HCT116 (cell line): ENCODE data around the gene EMP1. TPM values are rescaled to one million over a fixed set of nuclear protein-coding genes. Genes with fewer than 3 reads are reported as not detected.

Experiments
- ATAC-seq: fragments of 200-7000 bp; cut with Tn5 transposase; 2 replicates; pipeline ENCODE4 v1.9.1; 2020; ENCODE audit warnings: mild to moderate bottlenecking, moderate library complexity
- BruUV-seq: library from RNA; stranded (reverse); fragments of 400-500 nt; replicated peaks from 2 replicates; lab custom pipeline; 2021; lab: Mats Ljungman, UMichigan
- CTCF ChIA-PET: fragments of 300-600 bp; sonication (Branson Sonifier 250); formaldehyde crosslinking; loops from one replicate; lab custom pipeline; 2021; ENCODE audit warnings: antibody characterized with exemption; lab: Charles Lee
- POLR2A ChIA-PET: fragments of 300-600, 350-600 bp; sonication (Branson Sonifier 250); formaldehyde crosslinking; loops from one replicate; lab custom pipeline; 2021; ENCODE audit warnings: antibody characterized with exemption; lab: Charles Lee
- RAD21 ChIA-PET, 2 experiments: fragments of 300-600 bp; sonication (Branson Sonifier 250); formaldehyde crosslinking; loops; one replicate each; lab custom pipeline; 2023; ENCODE audit warnings: low total read pairs in 2 of 2; ENCODE audit not compliant: uncharacterized antibody in 2 of 2, unreplicated experiment in 2 of 2, low non-redundant PET in 1 of 2; lab: Charles Lee
- DNase-seq: peaks from one replicate; pipeline ENCODE4 v3.0.0-alpha.2; 2010; ENCODE audit warnings: low read depth, low spot score
- H2AFZ ChIP-seq: fragments of 200-600 bp; shearing (Covaris generic), sonication (generic); 2 replicates; pipeline ENCODE4 v1.6.1; 2017; ENCODE audit warnings: low read depth, mixed run types, mixed read lengths, antibody characterized with exemption, low read length; ENCODE audit not compliant: poor library complexity, severe bottlenecking
- H3K27ac ChIP-seq: 2 replicates; pipeline ENCODE4 v1.5.1; 2012; ENCODE audit warnings: low read depth, low read length
- H3K27me3 ChIP-seq: fragments of 200-600 bp; sonication (generic); 2 replicates; pipeline ENCODE4 v1.6.1; 2016; ENCODE audit warnings: mixed run types, low read length, mixed read lengths; ENCODE audit not compliant: insufficient read depth
- H3K36me3 ChIP-seq, 2 experiments: fragments of 200-500 bp in 1 of 2; fragments of 200-600 bp in 1 of 2; sonication (Bioruptor generic) in 1 of 2; sonication (generic) in 1 of 2; 2 replicates each; pipeline versions ENCODE4 v1.5.1 to v1.6.1; 2014 to 2016; ENCODE audit warnings: low read length in 2 of 2, inconsistent platforms in 1 of 2, mixed read lengths in 1 of 2, mixed run types in 1 of 2; ENCODE audit not compliant: insufficient read depth in 2 of 2, control insufficient read depth in 1 of 2
- H3K4me1 ChIP-seq, 2 experiments: fragments of 200-600 bp in 1 of 2; sonication (generic) in 1 of 2; 2 replicates each; pipeline versions ENCODE4 v1.5.1 to v1.6.1; 2012 to 2017; ENCODE audit warnings: low read length in 2 of 2, inconsistent platforms in 1 of 2, mild to moderate bottlenecking in 1 of 2, mixed read lengths in 1 of 2, mixed run types in 1 of 2, moderate library complexity in 1 of 2; ENCODE audit not compliant: insufficient read depth in 2 of 2, control insufficient read depth in 1 of 2
- H3K4me2 ChIP-seq: fragments of 200-600 bp; sonication (generic); 2 replicates; pipeline ENCODE4 v1.6.1; 2017; ENCODE audit warnings: mixed run types, low read length, mixed read lengths
- H3K4me3 ChIP-seq, 2 experiments: fragments of 200-600 bp in 1 of 2; sonication (generic) in 1 of 2; replicated peaks in 1 of 2; 2 replicates each; pipeline ENCODE4 v1.5.1; 2011 to 2016; ENCODE audit warnings: low read length in 2 of 2, control low read depth in 1 of 2, low read depth in 1 of 2, mild to moderate bottlenecking in 1 of 2, mixed read lengths in 1 of 2, mixed run types in 1 of 2
- H3K79me2 ChIP-seq: fragments of 200-600 bp; sonication (generic); 2 replicates; pipeline ENCODE4 v1.6.1; 2017; ENCODE audit warnings: mild to moderate bottlenecking, mixed run types, low read length, moderate library complexity, mixed read lengths; ENCODE audit not compliant: insufficient read depth
- H3K9ac ChIP-seq: fragments of 200-600 bp; sonication (generic); 2 replicates; pipeline ENCODE4 v1.6.1; 2016; ENCODE audit warnings: low read length, mixed read lengths
- H3K9me2 ChIP-seq: fragments of 200-600 bp; sonication (generic), shearing (Covaris generic); 2 replicates; pipeline ENCODE4 v1.6.1; 2017; ENCODE audit warnings: mixed run types, mild to moderate bottlenecking, moderate library complexity; ENCODE audit not compliant: insufficient read depth
- H3K9me3 ChIP-seq, 2 experiments: fragments of 200-500 bp in 1 of 2; fragments of 200-600 bp in 1 of 2; sonication (Bioruptor generic) in 1 of 2; sonication (generic) in 1 of 2; 2 replicates each; pipeline ENCODE4 v1.6.1; 2014 to 2017; ENCODE audit warnings: low read length in 2 of 2, mixed read lengths in 2 of 2, inconsistent platforms in 1 of 2, low read depth in 1 of 2, mild to moderate bottlenecking in 1 of 2, mixed run types in 1 of 2, moderate library complexity in 1 of 2; ENCODE audit not compliant: control insufficient read depth in 1 of 2, insufficient read depth in 1 of 2
- H4K20me1 ChIP-seq: fragments of 200-600 bp; sonication (generic), shearing (Covaris generic); 2 replicates; pipeline ENCODE4 v1.6.1; 2017; ENCODE audit warnings: mixed run types, mild to moderate bottlenecking, moderate library complexity; ENCODE audit not compliant: insufficient read depth
- ATF3 ChIP-seq: IDR thresholded peaks from 2 replicates; pipeline ENCODE4 v1.6.1; 2012
- CBX3 ChIP-seq: IDR thresholded peaks from 2 replicates; pipeline ENCODE4 v1.6.1; 2012; ENCODE audit warnings: low read depth
- CEBPB ChIP-seq: IDR thresholded peaks from 2 replicates; pipeline ENCODE4 v1.6.1; 2012; ENCODE audit warnings: low read depth
- CTCF ChIP-seq, 3 experiments: fragments of 200-600 bp in 1 of 3; sonication (generic) in 1 of 3; IDR thresholded peaks in 2 of 3; conservative IDR thresholded peaks in 1 of 3; 2 replicates each; pipeline ENCODE4 v1.5.1; 2012 to 2017; ENCODE audit warnings: low read depth in 2 of 3, low read length in 2 of 3, antibody characterized with exemption in 1 of 3, borderline replicate concordance in 1 of 3, control low read depth in 1 of 3, mild to moderate bottlenecking in 1 of 3, mixed read lengths in 1 of 3, mixed run types in 1 of 3, moderate library complexity in 1 of 3; ENCODE audit not compliant: insufficient read depth in 1 of 3
- EGR1 ChIP-seq: IDR thresholded peaks from 2 replicates; pipeline ENCODE4 v1.6.1; 2012; ENCODE audit warnings: low read depth
- ELF1 ChIP-seq: IDR thresholded peaks from 2 replicates; pipeline ENCODE4 v1.6.1; 2012; ENCODE audit warnings: low read depth, borderline replicate concordance
- EZH2 ChIP-seq: fragments of 200-600 bp; sonication (generic); IDR thresholded peaks from 2 replicates; pipeline ENCODE4 v1.6.1; 2017; ENCODE audit warnings: antibody characterized with exemption, mixed run types
- EZH2phosphoT487 ChIP-seq: fragments of 200-600 bp; IDR thresholded peaks from 2 replicates; pipeline ENCODE4 v1.6.1; 2018; ENCODE audit warnings: antibody characterized with exemption, borderline replicate concordance
- FOSL1 ChIP-seq: IDR thresholded peaks from 2 replicates; pipeline ENCODE4 v1.6.1; 2012; ENCODE audit warnings: low read depth
- JUND ChIP-seq: IDR thresholded peaks from 2 replicates; pipeline ENCODE4 v1.6.1; 2012
- POLR2A ChIP-seq: IDR thresholded peaks from 2 replicates; pipeline ENCODE4 v1.7.0; 2011; ENCODE audit warnings: borderline replicate concordance; ENCODE audit not compliant: insufficient read depth, insufficient read length; ENCODE audit errors: extremely low read depth
- POLR2AphosphoS5 ChIP-seq: IDR thresholded peaks from 2 replicates; pipeline ENCODE4 v1.6.1; 2011; ENCODE audit warnings: mild to moderate bottlenecking, low read depth, low read length, moderate library complexity
- RAD21 ChIP-seq: IDR thresholded peaks from 2 replicates; pipeline ENCODE4 v1.6.1; 2012; ENCODE audit warnings: low read depth, mild to moderate bottlenecking
- REST ChIP-seq: IDR thresholded peaks from 2 replicates; pipeline ENCODE4 v1.6.1; 2012; ENCODE audit warnings: low read depth
- SP1 ChIP-seq: IDR thresholded peaks from 2 replicates; pipeline ENCODE4 v1.6.1; 2012; ENCODE audit warnings: low read depth
- SRF ChIP-seq: IDR thresholded peaks from 2 replicates; pipeline ENCODE4 v1.6.1; 2012; ENCODE audit warnings: low read depth
- ZNF274 ChIP-seq: fragments of 200-500 bp; sonication (Bioruptor generic); IDR thresholded peaks from 2 replicates; pipeline ENCODE4 v1.6.1; 2014; ENCODE audit warnings: mild to moderate bottlenecking, low read depth, low read length, inconsistent platforms
- intact Hi-C: fragments of 100-400 bp; cut with micrococcal nuclease; formaldehyde crosslinking; loops from 2 replicates; pipeline ENCODE4 v1.10.0; 2022
- total RNA-seq: library from RNA; stranded (reverse); gene quantifications from one replicate; pipeline ENCODE4 v1.2.1, GENCODE V29; 2021; ENCODE audit not compliant: unreplicated experiment
- TF ChIP-seq, protein P1 (sequence below): IDR thresholded peaks from 2 replicates; pipeline ENCODE4 v1.6.1; 2011; ENCODE audit warnings: mild to moderate bottlenecking, low read length, moderate library complexity; ENCODE audit not compliant: insufficient replicate concordance; ENCODE audit errors: extremely low read depth

EMP1 gene
- total RNA-seq, 1 experiment from 2014 or later = 110 TPM

DNA sequence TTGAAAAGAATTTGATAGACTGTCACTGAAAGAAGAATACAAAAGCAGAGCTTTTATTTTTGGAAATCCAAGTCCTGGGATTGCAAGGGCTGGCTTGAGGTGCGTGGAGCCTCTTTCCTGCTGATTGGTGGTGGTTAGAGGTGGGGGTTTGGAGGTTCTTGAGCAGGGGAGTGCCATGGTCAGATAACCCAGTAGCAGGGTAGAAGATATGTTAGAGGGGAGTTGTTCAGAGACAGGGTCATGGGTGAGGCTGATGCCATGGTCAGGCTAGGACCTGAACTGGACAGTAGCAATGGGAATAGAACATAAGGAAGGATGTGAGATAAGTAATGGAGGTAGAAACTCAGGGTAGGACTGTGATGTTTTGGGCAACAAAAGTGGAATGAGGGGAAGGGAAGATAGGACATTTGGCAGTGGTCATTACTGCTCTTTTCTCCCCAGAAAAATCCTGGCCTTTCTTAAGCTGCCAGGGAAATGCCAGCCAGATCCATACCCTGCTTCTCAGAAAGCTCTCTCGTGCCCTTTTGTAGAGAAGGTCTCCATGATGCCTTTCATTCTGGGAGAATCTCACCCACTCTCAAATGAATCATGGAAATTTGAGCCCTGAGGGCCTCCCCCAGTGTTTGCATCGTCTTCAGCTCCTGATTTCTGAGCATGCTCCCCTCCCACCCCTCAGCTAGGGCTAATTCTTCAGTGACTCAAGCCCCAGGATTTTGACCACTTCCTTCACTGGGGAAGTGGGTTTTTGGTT, 9.5 kb downstream of the EMP1 start:
- TSS peak; percentile 88 for BruUV-seq
- Histone ChIP-seq H2AFZ (no peak overlapping the region), H3K9ac (peak overlapping the region; percentile 73), H4K20me1 (no peaks in the 10 kb centered on the region), H3K9me2 (no peaks in the 10 kb centered on the region), H3K27ac (peak overlapping the region; percentile 82), H3K9me3 (no peaks in the 10 kb centered on the region), H3K4me2 (peak overlapping the region; percentile 68), H3K27me3 (no peaks in the 10 kb centered on the region), H3K4me3 (peak overlapping the region; percentile 5 to 40), H3K79me2 (peaks cover 99% of the 10 kb centered on the region), H3K4me1 (peaks cover 70 to 100% of the 10 kb centered on the region in 2 experiments), H3K36me3 (no peaks in the 10 kb centered on the region)
- ChIA-PET CTCF (interaction anchor here (0.9 to 2.6 kb wide), 3 partner anchors 103 to 126 kb away, joined by 3 to 13 read pairs (median 4); no protein-coding TSS in a partner anchor), RAD21 (interaction anchor here in 1 of 2 experiments (1.6 kb wide), 1 partner anchor 10 kb away, joined by 4 read pairs; the partner anchor contains the start of gene EMP1), POLR2A (interaction anchor here (0.6 to 1.0 kb wide), 2 partner anchors 10 to 315 kb away, joined by 3 to 4 read pairs; partner anchors contain the start of genes EMP1 and GPRC5A)
- intact Hi-C loops = loop anchor here (1.0 to 10.0 kb wide), 3 partner anchors 108 to 401 kb away; partner anchors contain the start of gene HEBP1
- peak; percentile 83 for DNase-seq
- ATAC-seq = peak; percentile 64
- no peak for TF ChIP-seq REST
- TF ChIP-seq ELF1 = no peak; the same call in 1 of the 2 replicates
- TF ChIP-seq, protein P1, sequence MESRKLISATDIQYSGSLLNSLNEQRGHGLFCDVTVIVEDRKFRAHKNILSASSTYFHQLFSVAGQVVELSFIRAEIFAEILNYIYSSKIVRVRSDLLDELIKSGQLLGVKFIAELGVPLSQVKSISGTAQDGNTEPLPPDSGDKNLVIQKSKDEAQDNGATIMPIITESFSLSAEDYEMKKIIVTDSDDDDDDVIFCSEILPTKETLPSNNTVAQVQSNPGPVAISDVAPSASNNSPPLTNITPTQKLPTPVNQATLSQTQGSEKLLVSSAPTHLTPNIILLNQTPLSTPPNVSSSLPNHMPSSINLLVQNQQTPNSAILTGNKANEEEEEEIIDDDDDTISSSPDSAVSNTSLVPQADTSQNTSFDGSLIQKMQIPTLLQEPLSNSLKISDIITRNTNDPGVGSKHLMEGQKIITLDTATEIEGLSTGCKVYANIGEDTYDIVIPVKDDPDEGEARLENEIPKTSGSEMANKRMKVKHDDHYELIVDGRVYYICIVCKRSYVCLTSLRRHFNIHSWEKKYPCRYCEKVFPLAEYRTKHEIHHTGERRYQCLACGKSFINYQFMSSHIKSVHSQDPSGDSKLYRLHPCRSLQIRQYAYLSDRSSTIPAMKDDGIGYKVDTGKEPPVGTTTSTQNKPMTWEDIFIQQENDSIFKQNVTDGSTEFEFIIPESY = no peak
- peak; percentile 88 for TF ChIP-seq SP1
- no peak for TF ChIP-seq EZH2phosphoT487
- TF ChIP-seq CTCF (IDR thresholded peaks at IDR 0.05 in 2 of 3, conservative IDR thresholded peaks at IDR 0.05 in 1 of 3; ENCODE audit: borderline replicate concordance in 1 of 3, insufficient read depth in 1 of 3, low read depth in 2 of 3, low read length in 2 of 3) = no peak
- TF ChIP-seq SRF = peak; percentile 55
- TF ChIP-seq POLR2AphosphoS5 = peak; percentile 51
- no peak for TF ChIP-seq POLR2A
- TF ChIP-seq CBX3 = peak; percentile 27; the same call in 1 of the 2 replicates
- peak; percentile 75 for TF ChIP-seq FOSL1
- no peak for TF ChIP-seq ZNF274
- no peak for TF ChIP-seq ATF3
- TF ChIP-seq RAD21 = peak; percentile 24
- TF ChIP-seq CEBPB = peak; percentile 57; the same call in 1 of the 2 replicates
- TF ChIP-seq EZH2 = no peak
- peak; percentile 81 for TF ChIP-seq EGR1
- peak; percentile 81 for TF ChIP-seq JUND
